Stimulated activated CD8-positive, alpha-beta memory T cell treated with anti-CD3 and anti-CD28 coated beads, Interleukin-7, amount 100 ng/mL, for 1 hour (primary cell): Measurements from ENCODE around the gene PRDM16.

ENCODE experiments used
- DNase-seq, 2 donors: peaks; one replicate each; pipeline ENCODE4 v3.0.0-alpha.2; 2020; ENCODE audit warnings: low read depth in 2 of 2

Gene PRDM16

GRCh38 chr1:3462356-3463012, 393.5 kb downstream of the PRDM16 start:
- DNase-seq, result no peak

GRCh38 chr1:3463013-3463385, 394.0 kb downstream of the PRDM16 start:
- no peak for DNase-seq

- DNase-seq, result no peak
Observed at GRCh38 chr1:3463408-3463863, 394.4 kb downstream of the PRDM16 start.

- DNase-seq, result no peak
Observed at GRCh38 chr1:3463891-3464648, 395.1 kb downstream of the PRDM16 start.

GRCh38 chr1:3464649-3465025, 395.6 kb downstream of the PRDM16 start:
- DNase-seq, result no peak

- DNase-seq, result no peak
Observed at GRCh38 chr1:3465091-3465934, 396.3 kb downstream of the PRDM16 start.

GRCh38 chr1:3465935-3466321, 396.9 kb downstream of the PRDM16 start:
- no peak for DNase-seq

GRCh38 chr1:3466366-3467075, 397.5 kb downstream of the PRDM16 start:
- DNase-seq, result no peak

GRCh38 chr1:3467096-3468036, 398.4 kb downstream of the PRDM16 start:
- DNase-seq, result no peak

- no peak for DNase-seq
Observed at GRCh38 chr1:3468236-3469103, 399.5 kb downstream of the PRDM16 start.

GRCh38 chr1:3469104-3469848, 400.3 kb downstream of the PRDM16 start:
- DNase-seq, result no peak

GRCh38 chr1:3469849-3470649, 401.0 kb downstream of the PRDM16 start:
- no peak for DNase-seq

- DNase-seq, result no peak
Observed at GRCh38 chr1:3470650-3471355, 401.8 kb downstream of the PRDM16 start.

- no peak for DNase-seq
Observed at GRCh38 chr1:3471356-3472087, 402.5 kb downstream of the PRDM16 start.

GRCh38 chr1:3472088-3472850, 403.3 kb downstream of the PRDM16 start:
- DNase-seq, result no peak

GRCh38 chr1:3472906-3473305, 403.9 kb downstream of the PRDM16 start:
- no peak for DNase-seq
